ENCODE results near the gene F12. TPM values are rescaled to one million over a fixed set of nuclear protein-coding genes. Genes with fewer than 3 reads are reported as not detected.
A peak's percentile ranks its signal among the peaks of the same experiment; 100 is the strongest.
"Not testable (repeated sequence)": the region's sequence is repeated elsewhere in the genome, so short reads cannot be mapped to it uniquely, and the experiment has no call there.

Gene F12
- total RNA-seq, 1 donor, result 0.27 TPM

DNA sequence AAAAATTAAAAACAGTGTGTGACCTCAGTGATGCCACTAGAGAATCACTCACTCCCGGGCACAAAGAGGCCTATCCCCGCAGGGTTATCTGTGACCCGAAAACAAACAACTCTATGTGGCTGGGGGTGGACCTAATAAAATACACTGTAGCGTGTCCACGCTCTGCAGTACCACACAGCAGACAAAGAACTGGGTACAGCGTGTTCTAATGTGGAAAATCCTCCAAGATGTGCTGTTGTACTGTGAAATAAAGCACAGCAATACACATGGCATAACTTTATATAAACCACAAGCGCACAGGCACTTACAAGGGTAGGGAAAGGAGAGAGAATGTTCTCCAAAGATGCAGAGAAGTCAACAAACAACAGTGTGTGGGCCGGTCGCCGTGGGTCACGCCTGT is 33.3 kb downstream of the F12 start:
- TF ChIP-seq, protein P1, sequence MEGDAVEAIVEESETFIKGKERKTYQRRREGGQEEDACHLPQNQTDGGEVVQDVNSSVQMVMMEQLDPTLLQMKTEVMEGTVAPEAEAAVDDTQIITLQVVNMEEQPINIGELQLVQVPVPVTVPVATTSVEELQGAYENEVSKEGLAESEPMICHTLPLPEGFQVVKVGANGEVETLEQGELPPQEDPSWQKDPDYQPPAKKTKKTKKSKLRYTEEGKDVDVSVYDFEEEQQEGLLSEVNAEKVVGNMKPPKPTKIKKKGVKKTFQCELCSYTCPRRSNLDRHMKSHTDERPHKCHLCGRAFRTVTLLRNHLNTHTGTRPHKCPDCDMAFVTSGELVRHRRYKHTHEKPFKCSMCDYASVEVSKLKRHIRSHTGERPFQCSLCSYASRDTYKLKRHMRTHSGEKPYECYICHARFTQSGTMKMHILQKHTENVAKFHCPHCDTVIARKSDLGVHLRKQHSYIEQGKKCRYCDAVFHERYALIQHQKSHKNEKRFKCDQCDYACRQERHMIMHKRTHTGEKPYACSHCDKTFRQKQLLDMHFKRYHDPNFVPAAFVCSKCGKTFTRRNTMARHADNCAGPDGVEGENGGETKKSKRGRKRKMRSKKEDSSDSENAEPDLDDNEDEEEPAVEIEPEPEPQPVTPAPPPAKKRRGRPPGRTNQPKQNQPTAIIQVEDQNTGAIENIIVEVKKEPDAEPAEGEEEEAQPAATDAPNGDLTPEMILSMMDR (IDR thresholded peaks at IDR 0.05; ENCODE audit: insufficient read depth, low read length), result no peak
- H3K4me3 ChIP-seq (ENCODE audit: low read depth, low read length), result no peak overlapping the region
- no peak for DNase-seq (ENCODE audit: low read depth)

DNA sequence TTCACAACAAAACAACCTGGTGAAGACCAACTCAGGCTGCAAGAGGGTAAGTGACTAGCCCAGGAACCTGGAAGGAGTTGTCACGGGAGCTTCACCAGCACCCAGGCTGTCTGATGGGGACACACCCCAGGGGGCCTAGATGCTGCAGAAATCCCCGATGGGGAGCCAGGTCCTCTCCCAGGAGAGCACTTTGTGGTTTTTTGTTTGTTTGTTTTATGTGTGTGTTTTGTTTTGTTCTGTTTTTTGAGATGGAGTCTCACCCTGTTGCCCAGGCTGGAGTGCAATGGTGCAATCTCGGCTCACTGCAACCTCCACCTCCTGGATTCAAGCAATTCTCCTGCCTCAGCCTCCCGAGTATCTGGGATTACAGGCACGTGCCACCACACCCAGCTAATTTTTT is 33.8 kb downstream of the F12 start:
- H3K4me3 ChIP-seq (ENCODE audit: low read depth, low read length); DNase-seq (ENCODE audit: low read depth): not testable (repeated sequence)

DNA sequence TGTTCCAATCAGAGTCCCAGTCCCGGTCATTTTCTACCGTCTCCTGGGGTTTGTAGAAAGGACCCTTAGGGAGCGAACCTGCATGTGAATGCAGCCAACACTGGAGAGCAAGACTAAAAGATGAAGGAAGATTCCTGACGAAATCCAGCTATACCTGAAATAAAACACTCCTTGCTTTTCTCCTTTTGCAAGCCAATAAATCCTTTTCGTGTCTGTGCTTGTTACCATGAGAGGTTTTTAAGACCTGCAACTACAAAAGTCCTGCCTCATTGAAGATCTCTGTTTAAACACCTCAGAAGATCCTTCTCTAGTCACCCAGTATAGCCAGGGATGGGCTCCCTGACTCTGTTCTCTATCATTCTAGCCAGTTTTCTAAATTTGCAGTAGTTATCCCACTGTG is 35.2 kb downstream of the F12 start:
- no peak overlapping the region for H3K4me3 ChIP-seq (ENCODE audit: low read depth, low read length)
- DNase-seq (ENCODE audit: low read depth), result no peak
- TF ChIP-seq, protein P1 (IDR thresholded peaks at IDR 0.05; ENCODE audit: insufficient read depth, low read length), result no peak

DNA sequence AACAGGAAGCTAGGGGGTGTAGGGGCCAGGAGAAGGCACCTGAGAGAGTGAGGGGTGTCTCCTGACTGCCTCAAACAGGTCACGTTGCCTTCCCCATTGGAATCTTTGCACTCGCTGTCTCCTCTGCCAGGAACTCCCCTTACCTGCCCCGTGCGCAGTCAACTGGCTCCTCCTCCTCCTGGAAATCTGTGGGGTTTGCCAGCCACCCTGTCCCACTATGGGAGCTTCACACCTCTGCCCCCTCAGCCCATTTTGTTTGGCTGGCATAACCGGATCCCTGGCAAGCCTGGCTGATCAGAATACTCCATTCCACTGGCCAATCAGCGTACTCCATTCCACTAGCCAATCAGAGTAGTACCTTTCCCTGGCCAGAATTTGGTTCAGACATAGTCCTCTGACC is 35.6 kb downstream of the F12 start:
- TF ChIP-seq, protein P1 (IDR thresholded peaks at IDR 0.05; ENCODE audit: insufficient read depth, low read length), result no peak
- DNase-seq (ENCODE audit: low read depth), result no peak
- H3K4me3 ChIP-seq (ENCODE audit: low read depth, low read length), result no peak overlapping the region

DNA sequence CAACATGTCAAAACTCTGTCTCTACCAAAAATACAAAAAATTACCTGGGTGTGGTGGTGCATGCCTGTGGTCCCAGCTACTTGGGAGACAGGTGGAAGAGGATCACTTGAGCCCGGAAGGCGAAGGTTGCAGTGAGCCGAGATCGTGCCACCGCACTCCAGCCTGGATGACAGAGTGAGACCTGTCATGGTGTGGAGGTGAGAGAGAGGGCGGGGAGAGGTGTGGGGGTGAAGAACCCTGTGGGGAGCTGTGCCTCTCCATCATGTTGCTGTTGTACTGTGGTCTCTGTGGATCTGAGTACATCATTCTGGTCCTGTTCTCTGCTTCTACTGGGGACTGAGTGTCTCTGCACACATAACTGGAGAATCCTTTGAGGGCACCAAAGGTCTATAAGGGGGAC is 36.5 kb downstream of the F12 start:
- TF ChIP-seq, protein P1 (IDR thresholded peaks at IDR 0.05; ENCODE audit: insufficient read depth, low read length), result no peak
- no peak for DNase-seq (ENCODE audit: low read depth)
- no peak overlapping the region for H3K4me3 ChIP-seq (ENCODE audit: low read depth, low read length)

DNA sequence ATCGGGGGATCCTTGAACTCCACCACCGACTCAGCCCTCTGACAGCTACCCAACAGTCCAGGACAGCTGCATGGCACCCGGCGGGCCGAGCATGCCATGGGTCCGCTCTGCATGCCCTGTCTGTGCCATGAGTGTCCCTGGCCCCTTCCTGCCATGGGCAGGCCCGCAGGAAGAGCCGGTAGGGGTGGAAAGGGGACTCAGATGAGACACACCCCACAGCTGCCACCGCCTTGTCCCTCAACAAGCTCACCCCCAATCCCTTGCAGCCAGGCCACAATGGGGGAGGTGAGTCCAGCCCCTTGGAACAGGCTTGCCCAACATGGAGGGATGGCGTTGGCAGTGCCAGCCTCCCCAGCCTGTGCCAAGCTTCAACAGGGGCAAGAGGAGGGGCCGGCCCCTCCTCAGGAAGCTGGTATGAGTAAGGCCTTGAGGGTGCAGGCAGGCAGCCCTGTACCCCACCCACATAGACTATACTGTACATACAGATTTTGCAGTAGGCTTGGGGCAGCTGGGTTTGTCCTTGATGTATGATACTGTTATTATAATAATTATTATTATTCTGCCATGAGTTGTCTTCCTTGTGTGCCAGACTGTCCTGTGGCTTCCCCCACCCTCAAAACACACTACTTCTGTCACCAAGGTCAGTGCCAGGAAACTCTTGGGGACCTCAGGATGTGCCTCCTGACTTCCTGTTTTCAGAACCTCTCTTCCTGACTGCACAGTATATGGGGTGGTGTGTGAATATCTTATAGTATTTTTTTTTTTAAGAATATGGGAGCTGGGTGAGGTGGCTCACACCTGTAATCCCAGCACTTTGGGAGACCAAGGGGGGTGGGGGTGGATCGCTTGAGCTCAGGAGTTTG is 37.1 kb downstream of the F12 start:
- TF ChIP-seq, protein P1 (IDR thresholded peaks at IDR 0.05; ENCODE audit: insufficient read depth, low read length), result no peak
- DNase-seq (ENCODE audit: low read depth), result no peak
- H3K4me3 ChIP-seq (ENCODE audit: low read depth, low read length), result no peak overlapping the region

DNA sequence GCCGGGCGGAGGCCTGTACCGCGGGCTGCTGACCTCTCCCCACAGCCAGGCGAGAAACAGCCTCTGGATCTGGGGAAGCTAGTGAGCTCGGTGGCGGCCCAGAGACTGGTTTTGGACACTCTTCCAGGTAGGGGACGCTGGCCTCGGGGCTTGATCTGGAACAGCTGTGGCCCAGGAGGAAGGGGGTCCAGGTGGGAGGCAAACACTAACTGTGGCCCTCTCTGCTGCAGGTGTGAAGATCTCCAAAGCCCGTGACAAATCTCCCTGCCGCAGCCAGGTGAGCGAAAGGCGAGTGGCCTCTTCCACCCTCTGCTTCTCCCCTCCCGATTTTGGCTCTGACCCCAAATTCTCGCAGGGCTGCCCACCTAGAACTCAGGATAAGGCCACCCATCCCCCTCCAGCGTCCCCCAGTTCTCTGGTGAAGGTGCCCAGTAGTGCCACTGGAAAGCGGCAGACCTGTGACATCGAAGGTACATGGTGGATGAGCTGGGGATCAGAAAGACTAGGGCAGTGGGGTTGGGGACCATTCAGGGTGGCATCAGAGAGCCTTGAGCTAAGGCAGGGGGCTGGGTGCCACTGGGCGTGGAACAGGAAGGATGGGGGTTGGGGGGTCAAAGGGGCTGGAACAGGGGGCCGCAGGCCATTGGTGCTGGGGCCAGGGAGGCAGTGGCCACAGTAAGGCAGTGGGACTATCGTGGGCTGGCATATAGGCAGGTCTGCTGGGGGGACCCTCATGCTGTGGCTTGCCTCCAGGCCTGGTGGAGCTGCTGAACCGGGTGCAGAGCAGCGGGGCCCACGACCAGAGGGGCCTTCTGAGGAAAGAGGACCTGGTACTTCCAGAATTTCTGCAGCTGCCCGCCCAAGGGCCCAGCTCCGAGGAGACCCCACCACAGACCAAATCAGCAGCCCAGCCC is 38.0 kb downstream of the F12 start:
- H3K4me3 ChIP-seq (ENCODE audit: low read depth, low read length), result peak overlapping the region; percentile 69
- no peak for DNase-seq (ENCODE audit: low read depth)
- TF ChIP-seq, protein P1 (IDR thresholded peaks at IDR 0.05; ENCODE audit: insufficient read depth, low read length), result peak; percentile 5

Data from fibroblast of the aortic adventitia (primary cell).